ENCODE results near the gene ATP5F1E.
"Not testable (repeated sequence)": the region's sequence is repeated elsewhere in the genome, so short reads cannot be mapped to it uniquely, and the experiment has no call there.

The ATP5F1E gene

DNA sequence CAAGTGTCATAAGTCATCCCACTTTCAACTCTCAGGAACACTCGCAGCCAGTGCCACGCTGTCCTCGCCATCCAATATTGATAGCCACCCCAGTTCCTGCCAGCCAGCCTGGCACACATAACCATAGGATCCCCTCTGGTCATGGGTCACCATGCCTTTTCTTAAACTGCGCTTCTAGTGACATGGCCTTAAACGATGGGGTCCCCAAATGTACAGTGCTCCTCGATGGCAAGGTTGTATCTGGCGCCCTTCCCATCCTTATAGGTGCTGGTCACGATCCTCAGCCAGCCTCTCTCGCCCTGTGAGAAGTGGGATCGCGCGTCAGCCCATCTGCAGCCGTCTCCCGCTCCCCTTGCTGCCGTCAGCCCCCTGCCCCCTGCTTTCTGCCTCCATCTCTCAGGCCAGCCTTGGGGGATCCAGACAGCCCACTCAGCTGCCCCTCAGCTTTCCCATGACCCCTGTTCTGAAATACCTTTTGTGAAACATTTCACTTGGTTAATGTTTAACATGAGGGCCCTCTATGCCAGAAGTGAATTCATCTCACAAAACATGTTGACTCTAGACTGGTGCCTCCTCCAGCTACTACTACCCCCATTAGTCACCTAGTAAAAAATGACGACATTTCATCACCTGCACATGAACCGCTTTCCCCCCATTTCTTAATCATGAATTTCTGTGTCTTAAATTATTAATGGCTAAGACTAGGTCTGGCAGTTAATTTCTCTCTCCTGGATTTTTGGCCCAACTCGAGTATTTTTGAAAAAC, 36.5 kb downstream of the ATP5F1E start:
- Mint-ChIP-seq H3K27ac (no peak overlapping the region), H3K27me3 (no peaks in the 10 kb centered on the region), H3K9me3 (no peaks in the 10 kb centered on the region), H3K36me3 (peaks cover 23% of the 10 kb centered on the region), H3K4me3 (no peak overlapping the region), H3K4me1 (peaks cover 4% of the 10 kb centered on the region)

DNA sequence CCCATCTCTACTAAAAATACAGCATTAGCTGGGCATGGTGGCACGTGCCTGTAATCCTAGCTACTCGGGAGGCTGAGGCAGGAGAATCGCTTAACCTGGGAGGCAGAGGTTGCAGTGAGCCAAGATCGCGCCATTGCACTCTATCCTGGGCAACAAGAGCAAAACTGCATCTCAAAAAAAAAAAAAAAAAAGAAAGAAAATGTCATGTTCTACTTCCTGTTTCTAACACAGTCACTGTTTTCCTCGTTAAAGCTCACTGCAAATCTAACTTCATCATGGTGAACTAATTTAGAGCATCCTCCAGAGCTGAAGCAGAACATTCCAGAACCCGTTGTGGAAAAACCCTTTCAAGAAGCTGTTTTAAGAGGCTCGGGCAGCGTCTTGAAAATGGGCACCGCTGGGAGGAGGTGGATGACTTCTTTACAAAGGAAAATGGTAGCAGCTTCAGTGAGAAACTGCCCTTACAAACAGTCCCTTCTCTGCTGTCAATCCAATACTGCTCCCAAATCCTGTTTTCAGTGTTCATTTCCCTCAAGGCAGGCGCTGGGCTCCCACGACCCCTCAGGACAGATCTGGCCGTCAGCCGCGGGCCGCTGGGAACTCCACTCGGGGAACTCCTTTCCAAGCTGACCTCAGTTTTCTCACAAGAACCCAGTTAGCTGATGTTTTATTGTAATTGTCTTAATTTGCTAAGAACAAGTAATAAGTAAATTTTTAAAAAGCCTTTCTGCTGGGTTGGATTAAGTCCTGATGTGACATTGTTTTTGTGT, 37.6 kb downstream of the ATP5F1E start:
- H3K36me3 Mint-ChIP-seq: peaks cover 23% of the 10 kb centered on the region
- no peaks in the 10 kb centered on the region for H3K9me3 Mint-ChIP-seq
- H3K27ac Mint-ChIP-seq: no peak overlapping the region
- H3K4me3 Mint-ChIP-seq: no peak overlapping the region
- H3K27me3 Mint-ChIP-seq: no peaks in the 10 kb centered on the region
- H3K4me1 Mint-ChIP-seq: peaks cover 4% of the 10 kb centered on the region

DNA sequence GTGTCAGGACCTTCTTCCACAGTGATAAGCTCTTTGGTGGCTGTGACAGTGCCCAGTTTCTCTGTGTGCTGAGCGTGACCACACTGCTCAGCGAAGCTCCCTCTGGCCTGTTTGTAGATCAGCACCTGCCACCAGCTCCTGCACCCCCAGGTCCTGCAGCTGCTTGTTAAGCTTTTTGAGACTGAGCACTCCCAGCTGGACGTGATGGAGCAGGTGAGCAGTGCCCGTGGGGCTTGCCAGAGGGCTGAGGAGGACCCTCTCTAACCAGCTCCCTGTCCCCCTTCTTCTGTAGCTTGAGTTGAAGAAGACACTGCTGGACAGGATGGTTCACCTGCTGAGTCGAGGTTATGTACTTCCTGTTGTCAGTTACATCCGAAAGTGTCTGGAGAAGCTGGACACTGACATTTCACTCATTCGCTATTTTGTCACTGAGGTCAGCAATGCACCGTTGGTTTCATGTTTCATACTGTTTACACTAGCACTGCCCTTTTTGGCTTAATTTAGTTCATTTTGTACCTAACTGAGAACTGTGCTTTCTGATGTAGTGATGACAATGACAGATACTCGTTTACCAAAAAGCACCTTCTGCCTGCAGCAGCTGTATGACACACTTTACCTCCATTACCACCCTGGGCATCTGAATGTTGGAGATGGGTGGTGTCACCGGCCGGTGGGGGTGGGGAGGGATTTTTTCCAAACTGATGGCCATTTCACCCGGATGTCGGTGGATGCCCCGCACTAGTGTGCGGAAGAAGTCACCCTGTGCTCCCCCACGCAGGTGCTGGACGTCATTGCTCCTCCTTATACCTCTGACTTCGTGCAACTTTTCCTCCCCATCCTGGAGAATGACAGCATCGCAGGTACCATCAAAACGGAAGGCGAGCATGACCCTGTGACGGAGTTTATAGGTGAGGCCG, 38.5 kb downstream of the ATP5F1E start:
- peaks cover 4% of the 10 kb centered on the region for H3K4me1 Mint-ChIP-seq
- H3K36me3 Mint-ChIP-seq: peaks cover 30% of the 10 kb centered on the region
- no peak overlapping the region for H3K27ac Mint-ChIP-seq
- no peaks in the 10 kb centered on the region for H3K27me3 Mint-ChIP-seq
- no peak overlapping the region for H3K4me3 Mint-ChIP-seq
- H3K9me3 Mint-ChIP-seq: no peaks in the 10 kb centered on the region

DNA sequence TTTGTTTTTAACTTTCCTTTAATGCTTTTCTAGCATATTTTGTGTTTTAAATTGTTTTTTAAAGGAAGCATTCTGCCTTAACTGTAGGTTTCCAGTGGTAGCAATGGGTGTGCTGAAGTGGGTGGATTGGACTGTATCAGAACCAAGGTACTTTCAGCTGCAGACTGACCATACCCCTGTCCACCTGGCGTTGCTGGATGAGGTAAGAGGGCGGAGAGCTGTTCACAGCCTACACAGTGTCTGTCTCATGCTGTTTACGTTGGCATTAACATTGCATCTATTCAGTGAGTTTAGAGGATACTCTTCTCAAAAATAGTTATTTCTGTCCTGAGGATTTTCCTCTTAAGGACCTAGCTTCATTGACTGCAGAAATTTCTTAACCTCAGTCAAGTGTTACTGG, 39.2 kb downstream of the ATP5F1E start:
- H3K36me3 Mint-ChIP-seq: peaks cover 30% of the 10 kb centered on the region
- no peak overlapping the region for H3K4me3 Mint-ChIP-seq
- H3K4me1 Mint-ChIP-seq: peaks cover 4% of the 10 kb centered on the region
- no peaks in the 10 kb centered on the region for H3K9me3 Mint-ChIP-seq
- H3K27me3 Mint-ChIP-seq: no peaks in the 10 kb centered on the region
- H3K27ac Mint-ChIP-seq: no peak overlapping the region

DNA sequence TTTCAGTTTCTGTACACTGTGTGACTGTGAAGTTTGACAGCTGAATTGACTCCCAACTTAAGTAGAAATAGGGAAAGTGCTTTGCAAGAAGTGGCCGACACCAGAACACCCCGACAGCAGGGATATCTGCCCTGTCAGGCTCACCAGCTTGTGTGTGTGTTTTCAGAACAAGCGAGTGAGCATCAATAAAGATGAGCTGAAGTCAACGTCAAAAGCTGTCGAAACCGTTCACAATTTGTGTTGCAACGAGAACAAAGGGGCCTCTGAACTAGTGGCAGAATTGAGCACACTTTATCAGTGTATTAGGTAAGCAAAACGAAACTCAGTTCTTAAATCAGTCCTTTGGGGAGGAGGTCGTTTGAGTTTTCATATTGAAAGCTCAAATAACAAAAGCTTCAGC, 40.4 kb downstream of the ATP5F1E start:
- Mint-ChIP-seq H3K4me1 (peaks cover 8% of the 10 kb centered on the region), H3K9me3 (no peaks in the 10 kb centered on the region), H3K4me3 (no peak overlapping the region), H3K36me3 (peaks cover 26% of the 10 kb centered on the region), H3K27me3 (no peaks in the 10 kb centered on the region), H3K27ac (no peak overlapping the region)

DNA sequence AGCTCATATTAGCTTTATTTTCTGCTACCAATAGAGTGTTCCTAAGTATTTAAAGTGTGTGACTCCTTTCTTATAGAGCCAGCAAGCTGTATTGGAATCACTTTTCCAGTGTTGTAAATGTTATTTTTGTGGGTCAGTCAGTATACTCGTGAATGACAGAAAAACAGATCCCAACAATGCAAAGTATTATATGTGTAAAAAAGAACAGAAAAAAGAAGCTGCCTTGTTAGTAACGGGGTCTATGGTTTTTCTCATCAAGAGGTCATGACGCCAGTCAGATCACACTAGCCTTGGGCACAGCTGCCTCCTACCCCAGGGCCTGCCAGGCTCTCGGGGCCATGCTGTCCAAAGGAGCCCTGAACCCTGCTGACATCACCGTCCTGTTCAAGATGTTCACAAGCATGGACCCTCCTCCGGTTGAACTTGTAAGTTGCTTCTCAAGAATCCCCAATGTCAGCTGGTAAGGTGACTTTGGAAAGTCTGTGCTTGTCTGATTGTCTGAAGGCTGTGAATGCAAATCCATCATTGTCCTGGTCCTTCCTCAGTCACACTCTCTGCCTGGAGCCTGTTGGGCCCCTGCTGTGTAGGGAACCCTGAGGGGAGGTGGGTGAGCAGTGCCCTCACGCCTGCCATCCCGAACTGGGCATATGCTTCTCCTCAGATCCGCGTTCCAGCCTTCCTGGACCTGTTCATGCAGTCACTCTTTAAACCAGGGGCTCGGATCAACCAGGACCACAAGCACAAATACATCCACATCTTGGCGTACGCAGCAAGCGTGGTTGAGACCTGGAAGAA, 41.3 kb downstream of the ATP5F1E start:
- peaks cover 13% of the 10 kb centered on the region for H3K4me1 Mint-ChIP-seq
- no peaks in the 10 kb centered on the region for H3K9me3 Mint-ChIP-seq
- peaks cover 24% of the 10 kb centered on the region for H3K36me3 Mint-ChIP-seq
- H3K27ac Mint-ChIP-seq: peak overlapping the region; percentile 72
- no peaks in the 10 kb centered on the region for H3K27me3 Mint-ChIP-seq
- H3K4me3 Mint-ChIP-seq: no peak overlapping the region

DNA sequence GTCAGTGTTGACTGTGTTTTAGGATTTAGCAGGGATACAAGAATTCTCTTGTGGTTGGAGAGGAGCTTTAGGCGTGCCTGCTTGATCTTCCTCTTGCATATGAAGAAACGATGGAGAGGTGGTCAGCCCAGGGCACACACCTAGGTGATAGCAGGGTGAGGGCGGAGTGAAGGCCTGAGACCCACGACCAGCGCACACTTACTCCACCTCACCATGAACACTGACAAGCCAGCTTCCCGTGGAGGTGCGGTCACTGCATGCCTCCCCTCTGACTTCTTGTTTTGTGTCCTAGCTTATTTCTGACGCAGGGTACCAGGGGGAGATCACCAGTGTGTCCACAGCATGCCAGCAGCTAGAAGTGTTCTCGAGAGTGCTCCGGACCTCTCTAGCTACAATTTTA, 42.9 kb downstream of the ATP5F1E start:
- H3K36me3 Mint-ChIP-seq: peaks cover 17% of the 10 kb centered on the region
- H3K27ac Mint-ChIP-seq: peak overlapping the region; percentile 41
- no peak overlapping the region for H3K4me3 Mint-ChIP-seq
- no peaks in the 10 kb centered on the region for H3K27me3 Mint-ChIP-seq
- H3K9me3 Mint-ChIP-seq: no peaks in the 10 kb centered on the region
- peaks cover 26% of the 10 kb centered on the region for H3K4me1 Mint-ChIP-seq

DNA sequence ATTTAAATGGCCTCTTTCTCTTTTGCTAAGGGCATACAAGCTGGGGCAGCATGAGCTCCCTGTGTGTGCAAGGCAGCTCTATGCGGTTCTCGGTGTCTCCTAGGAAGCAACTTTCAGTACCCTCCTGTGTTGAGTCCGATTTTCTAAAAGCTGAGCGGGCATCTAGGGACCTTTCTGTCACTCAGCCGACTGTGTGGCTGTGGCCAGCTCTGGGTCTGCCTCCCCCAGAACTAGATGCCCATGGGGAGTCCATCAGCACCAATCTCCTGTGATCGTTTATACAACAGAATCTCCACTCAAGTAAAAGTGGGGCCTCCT, 43.6 kb downstream of the ATP5F1E start:
- Mint-ChIP-seq H3K9me3 (no peaks in the 10 kb centered on the region), H3K4me1 (peaks cover 33% of the 10 kb centered on the region), H3K27me3 (no peaks in the 10 kb centered on the region), H3K4me3 (no peak overlapping the region), H3K27ac (no peak overlapping the region), H3K36me3 (peaks cover 19% of the 10 kb centered on the region)

DNA sequence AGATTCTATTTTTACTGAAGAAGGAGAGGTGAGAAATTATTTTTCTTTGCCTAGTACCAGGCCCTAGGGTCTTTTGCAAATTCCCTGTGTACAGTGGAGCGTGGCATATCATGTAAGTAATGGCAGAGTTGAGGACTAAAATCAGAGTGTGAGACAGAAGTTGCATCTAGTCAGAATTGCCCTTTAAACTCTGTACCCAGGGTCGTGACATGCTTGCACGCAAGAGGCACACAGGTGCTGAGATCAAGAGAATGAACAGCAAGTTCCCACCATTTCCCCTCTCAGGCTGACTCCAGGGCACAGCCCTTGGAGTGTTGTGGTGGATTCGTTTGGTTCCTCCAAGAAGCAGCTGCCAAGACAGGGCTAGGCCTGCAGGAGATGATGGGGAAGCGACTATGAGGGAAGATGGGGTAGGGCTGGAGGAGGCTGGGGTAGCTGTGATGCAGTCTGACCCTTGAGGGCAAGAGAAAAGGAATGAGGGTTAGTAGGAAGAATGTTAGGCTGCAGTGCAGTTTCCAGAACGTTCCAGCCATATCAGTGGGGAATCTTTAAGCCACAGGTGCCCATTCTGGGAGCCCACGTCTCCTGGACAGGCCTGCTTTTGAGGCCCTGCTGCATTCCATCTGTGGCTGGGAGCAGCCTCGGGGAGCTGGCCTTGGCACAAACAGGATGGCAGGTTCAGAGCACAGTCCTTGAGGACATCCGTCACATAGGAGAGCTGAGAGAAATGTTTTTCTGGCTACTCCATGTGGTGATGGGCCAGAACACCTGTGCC, 44.2 kb downstream of the ATP5F1E start:
- Mint-ChIP-seq H3K4me3 (no peak overlapping the region), H3K9me3 (no peaks in the 10 kb centered on the region), H3K4me1 (peaks cover 36% of the 10 kb centered on the region), H3K27ac (peak overlapping the region; percentile 4), H3K36me3 (peaks cover 17% of the 10 kb centered on the region), H3K27me3 (no peaks in the 10 kb centered on the region)

DNA sequence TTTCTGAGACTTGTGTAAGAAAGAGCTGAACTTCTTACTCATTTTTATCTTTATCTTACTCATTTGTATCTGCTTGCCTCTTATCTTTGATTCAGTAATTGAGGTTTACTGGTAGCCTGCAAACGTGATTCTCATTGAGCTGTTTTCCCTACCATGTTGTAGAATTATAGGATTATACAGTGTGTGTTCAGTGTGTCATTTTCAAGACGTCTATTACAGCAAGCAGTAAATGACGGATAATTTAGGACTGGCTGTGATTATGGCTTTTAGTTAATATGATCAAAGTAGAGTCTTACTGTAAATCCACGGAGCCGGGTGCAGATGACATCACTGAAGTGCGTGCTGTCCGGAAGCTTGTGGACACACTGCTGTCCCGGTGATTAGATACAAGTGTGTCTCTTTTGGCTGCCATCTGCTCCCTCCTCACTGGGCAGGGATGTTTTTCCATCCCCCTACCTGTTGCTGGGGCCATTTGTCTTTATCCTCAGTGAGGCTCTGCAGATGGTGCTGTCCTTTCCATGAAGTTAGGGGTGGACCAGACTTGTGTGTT, 45.1 kb downstream of the ATP5F1E start:
- H3K9me3 Mint-ChIP-seq: no peaks in the 10 kb centered on the region
- no peak overlapping the region for H3K4me3 Mint-ChIP-seq
- H3K27ac Mint-ChIP-seq: peak overlapping the region; percentile 2
- H3K27me3 Mint-ChIP-seq: no peaks in the 10 kb centered on the region
- peaks cover 45% of the 10 kb centered on the region for H3K4me1 Mint-ChIP-seq
- H3K36me3 Mint-ChIP-seq: peaks cover 20% of the 10 kb centered on the region

DNA sequence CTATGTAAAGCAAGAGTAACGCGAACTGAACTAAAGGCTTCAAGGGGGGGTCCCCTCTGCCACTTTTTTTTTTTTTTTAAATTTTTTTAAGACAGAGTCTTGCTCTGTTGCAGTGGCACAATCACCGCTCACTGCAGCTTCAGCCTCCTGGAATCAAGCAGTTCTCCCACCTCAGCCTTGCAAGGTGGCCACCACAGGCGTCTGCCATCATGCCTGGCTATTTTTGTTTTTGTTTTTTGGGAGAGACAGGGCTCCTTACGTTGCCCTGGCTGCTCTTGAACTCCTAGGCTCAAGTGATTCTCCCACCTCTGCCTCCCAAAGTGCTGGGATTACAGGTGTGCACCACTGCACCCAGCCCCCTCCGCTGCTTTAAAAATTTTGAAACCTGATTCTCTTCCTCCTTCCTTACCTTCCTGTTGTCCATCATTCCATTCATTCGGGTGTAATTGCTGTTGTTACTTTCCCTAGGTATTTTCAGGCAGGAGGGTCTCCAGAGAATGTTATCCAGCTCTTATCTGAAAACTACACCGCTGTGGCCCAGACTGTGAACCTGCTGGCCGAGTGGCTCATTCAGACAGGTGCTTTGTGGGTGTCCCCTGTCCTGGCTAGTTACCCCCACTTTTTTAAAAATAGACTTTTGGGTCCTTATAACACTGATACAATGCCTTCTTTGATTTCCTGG, 45.7 kb downstream of the ATP5F1E start:
- Mint-ChIP-seq H3K4me1 (peaks cover 45% of the 10 kb centered on the region), H3K9me3 (no peaks in the 10 kb centered on the region), H3K27ac (no peak overlapping the region), H3K27me3 (no peaks in the 10 kb centered on the region), H3K36me3 (peaks cover 16% of the 10 kb centered on the region), H3K4me3 (no peak overlapping the region)

DNA sequence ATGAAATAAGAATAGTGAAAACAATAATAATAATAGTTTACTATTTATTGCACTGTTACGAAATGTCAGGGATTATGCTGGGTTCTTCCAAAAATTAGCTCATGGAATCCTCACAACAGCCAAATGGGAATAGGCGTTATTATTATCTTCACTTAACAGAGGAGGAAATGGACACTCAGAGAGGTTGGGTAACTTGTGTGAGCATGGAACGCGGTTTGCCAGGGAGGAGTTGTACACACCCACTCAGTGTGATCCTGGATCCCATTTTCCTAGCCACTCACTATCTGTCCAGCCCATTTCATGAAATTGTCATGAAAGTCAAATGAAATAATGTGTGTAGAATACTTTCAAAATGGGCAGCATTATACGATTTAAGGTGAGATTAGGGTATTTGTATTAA, 46.5 kb downstream of the ATP5F1E start:
- no peaks in the 10 kb centered on the region for H3K27me3 Mint-ChIP-seq
- H3K4me3 Mint-ChIP-seq: no peak overlapping the region
- peak overlapping the region; percentile 55 for H3K27ac Mint-ChIP-seq
- peaks cover 15% of the 10 kb centered on the region for H3K36me3 Mint-ChIP-seq
- H3K9me3 Mint-ChIP-seq: no peaks in the 10 kb centered on the region
- peaks cover 45% of the 10 kb centered on the region for H3K4me1 Mint-ChIP-seq

DNA sequence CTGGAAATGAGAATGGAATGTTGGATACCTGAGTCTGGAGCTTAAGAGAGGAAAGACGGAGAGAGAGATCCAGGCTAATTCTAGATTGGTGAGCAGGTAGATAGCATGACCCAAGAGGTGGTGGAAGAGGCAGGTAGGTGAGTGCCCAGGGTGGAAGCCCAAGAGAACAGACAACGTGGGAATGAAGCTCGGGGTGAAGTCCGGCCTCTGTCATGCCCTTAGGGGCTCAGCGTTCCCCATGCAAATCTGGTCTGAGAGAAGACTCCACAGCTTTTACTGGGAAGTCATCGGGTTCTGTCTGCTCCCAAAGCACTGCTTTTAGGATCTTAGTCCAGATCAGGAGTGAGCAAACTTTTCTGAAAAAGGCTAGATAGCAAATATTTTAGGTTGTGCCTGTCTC, 47.4 kb downstream of the ATP5F1E start:
- Mint-ChIP-seq H3K4me3 (peak overlapping the region; percentile 32), H3K27me3 (no peaks in the 10 kb centered on the region), H3K36me3 (peaks cover 15% of the 10 kb centered on the region), H3K4me1 (peaks cover 45% of the 10 kb centered on the region), H3K27ac (peak overlapping the region; percentile 42), H3K9me3 (no peaks in the 10 kb centered on the region)

DNA sequence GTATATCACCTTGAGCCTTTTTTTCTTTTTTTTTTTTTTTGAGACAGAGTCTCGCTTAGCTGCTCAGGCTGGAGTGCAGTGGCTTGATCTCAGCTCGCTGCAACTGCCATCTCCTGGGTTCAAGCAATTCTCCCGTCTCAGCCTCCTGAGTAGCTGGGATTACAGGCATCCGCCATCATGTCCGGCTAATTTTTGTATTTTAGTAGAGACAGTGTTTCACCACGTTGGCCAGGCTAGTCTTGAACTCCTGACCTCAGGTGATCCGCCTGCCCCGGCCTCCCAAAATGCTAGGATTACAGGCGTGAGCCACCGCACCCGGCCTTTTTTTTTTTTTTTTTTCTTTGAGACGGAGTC, 49.0 kb downstream of the ATP5F1E start:
- H3K4me3 Mint-ChIP-seq: peak overlapping the region; percentile 94

More for the DNA sequence above, 49.0 kb downstream of the ATP5F1E start:
- H3K9me3 Mint-ChIP-seq, H3K27me3 Mint-ChIP-seq, H3K36me3 Mint-ChIP-seq, H3K27ac Mint-ChIP-seq: not testable (repeated sequence)
- H3K4me1 Mint-ChIP-seq: peaks cover 45% of the 10 kb centered on the region

Data from activated naive CD4-positive, alpha-beta T cell treated with anti-CD3 and anti-CD28 coated beads, Interleukin-2, amount 50 U/mL, for 24 hours (primary cell).